Thyroid gland (tissue), 4 donors: ENCODE results near the gene KTI12.

Experiments used
- CTCF ChIP-seq, 6 experiments: fragments of 200-600 bp in 3 of 6; fragments of 450-650 bp in 3 of 6; sonication (generic) in 3 of 6; IDR thresholded peaks; one replicate each; pipeline ENCODE4 v1.5.1; 2016 to 2019; ENCODE audit warnings: antibody characterized with exemption in 6 of 6, mild to moderate bottlenecking in 2 of 6, inconsistent platforms in 1 of 6, moderate library complexity in 1 of 6
- POLR2A ChIP-seq, 2 donors: fragments of 450-650 bp; IDR thresholded peaks; one replicate each; pipeline ENCODE4 v1.6.1; 2017; ENCODE audit warnings: antibody characterized with exemption in 2 of 2, mild to moderate bottlenecking in 2 of 2, moderate library complexity in 1 of 2

DNA sequence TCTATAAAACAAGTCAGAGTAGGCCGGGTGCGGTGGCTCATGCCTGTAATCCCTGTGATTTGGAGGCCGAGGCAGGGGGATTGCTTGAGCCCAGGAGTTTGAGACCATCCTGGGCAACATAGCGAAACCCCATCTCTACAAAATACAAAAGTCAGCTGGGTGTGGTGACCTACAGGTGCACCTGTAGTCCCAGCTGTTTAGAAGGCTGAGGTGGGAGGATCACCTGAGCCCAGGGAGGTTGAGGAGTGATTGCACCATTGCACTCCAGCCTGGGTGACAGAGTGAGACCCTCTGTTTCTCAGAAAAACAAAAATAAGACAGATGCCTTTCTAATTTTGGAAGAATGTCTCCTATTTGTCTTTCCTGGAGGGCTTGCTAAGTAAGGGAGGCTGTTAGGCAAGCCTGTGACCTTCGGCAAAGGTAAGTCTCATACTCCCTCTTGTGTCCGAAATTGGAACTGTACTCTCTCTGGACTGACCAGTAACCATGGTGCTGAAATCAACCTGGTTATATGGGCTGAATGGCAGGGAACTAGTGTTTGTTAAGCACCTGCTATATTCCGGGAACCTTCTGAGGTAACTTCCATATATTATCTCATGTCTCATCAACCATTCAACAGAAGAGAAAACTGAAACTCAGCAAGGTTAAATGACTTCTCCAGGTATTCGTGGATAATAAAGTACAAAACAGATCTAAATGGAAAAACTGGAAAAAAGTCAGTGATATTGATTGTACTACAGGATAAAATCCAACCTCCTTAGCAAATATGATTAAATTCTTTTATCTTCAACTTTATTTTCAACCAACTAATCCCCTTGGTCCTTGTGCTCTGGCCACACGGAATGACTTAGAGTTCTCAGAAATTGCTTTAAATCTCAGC, 31.3 kb downstream of the KTI12 start:
- TF ChIP-seq CTCF (IDR thresholded peaks at IDR 0.05) (peak; percentile 57 to 94 (median 79)), POLR2A (IDR thresholded peaks at IDR 0.05) (no peak)
